B cell (primary cell): ENCODE results near the gene CA9. TPM values are rescaled to one million over a fixed set of nuclear protein-coding genes. Genes with fewer than 3 reads are reported as not detected.

Source experiments
- ATAC-seq: fragments of 200-7000 bp; cut with Tn5 transposase; one replicate; pipeline ENCODE4 v1.10.0; 2021; ENCODE audit warnings: low read depth, mild to moderate bottlenecking, moderate number of reproducible peaks, moderate library complexity
- CTCF ChIA-PET: fragments of 350-600 bp; sonication (Branson Sonifier 250); formaldehyde crosslinking; loops from one replicate; lab custom pipeline; 2021; ENCODE audit warnings: antibody characterized with exemption, inconsistent platforms; lab: Charles Lee
- POLR2A ChIA-PET: fragments of 350-600 bp; sonication (Branson Sonifier 250); formaldehyde crosslinking; loops from one replicate; lab custom pipeline; 2021; ENCODE audit warnings: antibody characterized with exemption; lab: Charles Lee
- DNase-seq: peaks from one replicate; pipeline ENCODE4 v3.0.0; 2013
- H2AFZ ChIP-seq: 2 replicates; pipeline ENCODE4 v1.6.1; 2012; ENCODE audit warnings: mild to moderate bottlenecking, low read depth, low read length; ENCODE audit not compliant: insufficient read depth, poor library complexity, severe bottlenecking
- H3K27ac ChIP-seq, 2 donors: 1 replicate in 1 of 2; 2 replicates in 1 of 2; pipeline ENCODE4 v1.5.1; 2012 to 2013; ENCODE audit warnings: low read length in 2 of 2, mild to moderate bottlenecking in 2 of 2, moderate library complexity in 1 of 2
- H3K27me3 ChIP-seq, 4 experiments: fragments of 200-600 bp in 1 of 4; sonication (generic) in 1 of 4; replicated peaks in 1 of 4; 1 replicate in 2 of 4; 2 replicates in 2 of 4; pipeline versions ENCODE4 v1.6.1 to v1.7.0; 2013 to 2016; ENCODE audit warnings: low read length in 3 of 4, mild to moderate bottlenecking in 2 of 4, mixed read lengths in 1 of 4, moderate library complexity in 1 of 4; ENCODE audit not compliant: insufficient read depth in 4 of 4, control insufficient read depth in 3 of 4; ENCODE audit errors: control extremely low read depth in 1 of 4
- H3K36me3 ChIP-seq, 2 experiments: replicated peaks in 1 of 2; 1 replicate in 1 of 2; 2 replicates in 1 of 2; pipeline versions ENCODE4 v1.6.1 to v1.7.1; 2013; ENCODE audit warnings: low read length in 1 of 2; ENCODE audit not compliant: insufficient read depth in 2 of 2, control insufficient read depth in 1 of 2; ENCODE audit errors: control extremely low read depth in 1 of 2, extremely low read depth in 1 of 2
- H3K4me1 ChIP-seq, 2 donors: fragments of 200-600 bp in 1 of 2; sonication (generic) in 1 of 2; 1 replicate in 1 of 2; 2 replicates in 1 of 2; pipeline versions ENCODE4 v1.5.1 to v1.6.1; 2013 to 2017; ENCODE audit warnings: low read length in 2 of 2; ENCODE audit not compliant: control insufficient read depth in 2 of 2, insufficient read depth in 2 of 2
- H3K4me2 ChIP-seq: replicated peaks from 2 replicates; pipeline ENCODE3; 2012; ENCODE audit warnings: mild to moderate bottlenecking, low read depth, low read length; ENCODE audit not compliant: poor library complexity, severe bottlenecking
- H3K4me3 ChIP-seq, 5 experiments: fragments of 200-600 bp in 1 of 5; sonication (generic) in 1 of 5; 1 replicate in 3 of 5; 2 replicates in 2 of 5; pipeline versions ENCODE4 v1.5.1 to v1.7.0; 2011 to 2016; ENCODE audit warnings: low read length in 4 of 5, mild to moderate bottlenecking in 4 of 5, low read depth in 2 of 5, control low read depth in 1 of 5, moderate library complexity in 1 of 5; ENCODE audit not compliant: insufficient read depth in 1 of 5; ENCODE audit errors: control extremely low read depth in 1 of 5, extremely low read depth in 1 of 5
- H3K79me2 ChIP-seq: fragments of 200-600 bp; sonication (generic); one replicate; pipeline ENCODE4 v1.6.0; 2016; ENCODE audit warnings: low read length; ENCODE audit not compliant: control insufficient read depth, insufficient read depth
- H3K9ac ChIP-seq: fragments of 200-600 bp; sonication (generic); 2 replicates; pipeline ENCODE4 v1.6.1; 2017; ENCODE audit warnings: mild to moderate bottlenecking, low read length, moderate library complexity
- H3K9me3 ChIP-seq, 3 donors: one replicate each; pipeline versions ENCODE4 v1.6.1 to v1.7.1; 2013; ENCODE audit warnings: low read length in 2 of 3; ENCODE audit not compliant: control insufficient read depth in 2 of 3, insufficient read depth in 1 of 3; ENCODE audit errors: control extremely low read depth in 1 of 3
- H4K20me1 ChIP-seq: 2 replicates; pipeline ENCODE4 v1.6.0; 2012; ENCODE audit warnings: mild to moderate bottlenecking, low read length; ENCODE audit not compliant: insufficient read depth, control insufficient read depth, poor library complexity, severe bottlenecking
- H3K27ac Mint-ChIP-seq: one replicate; pipeline ENCODE4 v1.8.0; 2021; ENCODE audit warnings: mixed read lengths
- H3K27me3 Mint-ChIP-seq: one replicate; pipeline ENCODE4 v1.8.0; 2021; ENCODE audit warnings: mixed read lengths
- H3K4me1 Mint-ChIP-seq: one replicate; pipeline ENCODE4 v1.8.0; 2021; ENCODE audit warnings: mixed read lengths
- H3K4me3 Mint-ChIP-seq: one replicate; pipeline ENCODE4 v1.8.0; 2021; ENCODE audit warnings: mixed read lengths
- H3K9me3 Mint-ChIP-seq: one replicate; pipeline ENCODE4 v1.8.0; 2022; ENCODE audit warnings: mixed read lengths; ENCODE audit not compliant: insufficient read depth
- CTCF ChIP-seq: fragments of 200-600 bp; IDR thresholded peaks from one replicate; pipeline ENCODE4 v1.8.0; 2022; ENCODE audit warnings: antibody characterized with exemption, mild to moderate bottlenecking
- EZH2 ChIP-seq: IDR thresholded peaks from 2 replicates; pipeline ENCODE4 v1.6.1; 2012; ENCODE audit warnings: borderline replicate concordance, low read depth, mild to moderate bottlenecking, moderate library complexity, low read length; ENCODE audit not compliant: insufficient read depth, poor library complexity, severe bottlenecking
- WGBS: methylation state at CpG from one replicate; pipeline ENCODE4 v1.1.5; 2013; ENCODE audit warnings: missing lambda C conversion rate; ENCODE audit not compliant: insufficient coverage; 5-methylcytosine and 5-hydroxymethylcytosine counted together
- intact Hi-C: fragments of 100-400 bp; cut with micrococcal nuclease; formaldehyde crosslinking; loops from one replicate; pipeline ENCODE4 v1.10.0; 2022
- polyA plus RNA-seq: library from polyadenylated mRNA; depleted of rRNA; stranded (reverse); fragments of >200 nt; gene quantifications from 2 replicates; pipeline ENCODE4 v1.2.3, GENCODE V29; 2012
- total RNA-seq, 2 donors: library from RNA; stranded (reverse); fragments of 120-200 nt in 1 of 2; gene quantifications; 1 replicate in 1 of 2; 2 replicates in 1 of 2; pipeline versions ENCODE4 v1.2.3 to v1.2.4, GENCODE V29; 2013 to 2022

The CA9 gene
- total and polyA plus RNA-seq, 2 donors (not counting 1 experiment from before 2014, with no cell fraction given) = not detected

DNA sequence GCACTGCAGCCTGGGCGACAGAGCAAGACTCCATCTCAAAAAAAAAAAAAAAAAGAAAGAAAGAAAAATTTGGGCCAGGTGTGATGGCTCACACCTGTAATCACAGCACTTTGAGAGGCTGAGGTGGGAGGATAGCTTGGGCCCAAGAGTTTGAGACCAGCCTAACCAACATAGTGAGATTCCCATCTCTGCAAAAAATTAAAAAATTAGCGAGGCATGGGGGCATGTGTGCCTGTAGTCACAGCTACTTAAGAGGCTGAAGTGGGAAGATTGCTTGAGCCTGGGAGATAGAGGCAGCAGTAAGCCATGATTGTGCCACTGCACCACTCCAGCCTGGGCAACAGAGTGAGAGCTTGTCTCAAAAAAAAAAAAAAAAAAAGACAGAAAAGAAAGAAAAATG lies 20.1 kb upstream of the CA9 start:
- POLR2A ChIA-PET = interaction anchor here (0.6 to 0.7 kb wide), 3 partner anchors 25 to 125 kb away, joined by 3 to 4 read pairs (median 3); no protein-coding TSS in a partner anchor
- H3K4me2 ChIP-seq = no peak overlapping the region
- no peak for DNase-seq
- peaks cover 19% of the 10 kb centered on the region for H3K79me2 ChIP-seq
- Mint-ChIP-seq H3K27me3 (no peaks in the 10 kb centered on the region), H3K4me3 (no peak overlapping the region), H3K4me1 (peaks cover 65% of the 10 kb centered on the region), H3K27ac (peak overlapping the region; percentile 71), H3K9me3 (no peaks in the 10 kb centered on the region)
- H4K20me1 ChIP-seq = no peaks in the 10 kb centered on the region
- CTCF ChIA-PET = interaction anchor here (0.7 to 15.0 kb wide), 3 partner anchors 39 to 153 kb away, joined by 3 to 268 read pairs (median 140); partner anchors contain the start of gene CD72
- H3K36me3 ChIP-seq = peaks cover 0 to 5% of the 10 kb centered on the region in 2 experiments
- ATAC-seq = no peak
- H3K4me1 ChIP-seq = peaks cover 38 to 58% of the 10 kb centered on the region in 2 donors
- no CpG with 5 or more reads among the region's 2 CpGs for WGBS
- peak overlapping the region in 1 of 2 donors; percentile 1 for H3K27ac ChIP-seq
- H3K9me3 ChIP-seq = peaks cover 0 to 3% (median 0%) of the 10 kb centered on the region in 3 donors
- H3K4me3 ChIP-seq = no peak overlapping the region
- H3K9ac ChIP-seq = no peak overlapping the region
- H2AFZ ChIP-seq = no peak overlapping the region
- TF ChIP-seq CTCF = no peak
- TF ChIP-seq EZH2 = no peak
- intact Hi-C loops = no loop called here
- no peaks in the 10 kb centered on the region for H3K27me3 ChIP-seq

GRCh38 chr9:35656348-35656747 lies 17.4 kb upstream of the CA9 start:
- peak overlapping the region in 1 of 2 donors; percentile 99 for H3K27ac ChIP-seq
- peaks cover 34 to 58% of the 10 kb centered on the region in 2 donors for H3K4me1 ChIP-seq
- peaks cover 0 to 3% (median 0%) of the 10 kb centered on the region in 3 donors for H3K9me3 ChIP-seq
- H3K36me3 ChIP-seq = peaks cover 0 to 14% of the 10 kb centered on the region in 2 experiments
- H3K4me3 Mint-ChIP-seq = peak overlapping the region; percentile 94
- H3K4me2 ChIP-seq = peak overlapping the region; percentile 91
- H3K27ac Mint-ChIP-seq = peak overlapping the region; percentile 97
- TF ChIP-seq EZH2 (no peak), CTCF (no peak)
- ChIA-PET CTCF (interaction anchor here (0.7 to 15.0 kb wide), 11 partner anchors 8 to 77 kb away, joined by 3 to 268 read pairs (median 7); partner anchors contain the start of genes ARHGEF39, CD72, CREB3 and SIT1), POLR2A (interaction anchor here (0.7 to 4.6 kb wide), 6 partner anchors 8 to 76 kb away, joined by 3 to 62 read pairs (median 15); partner anchors contain the start of genes CREB3, SIT1, TESK1 and TLN1)
- peak; percentile 51 for DNase-seq
- no peak overlapping the region for H3K9ac ChIP-seq
- no peak overlapping the region for H3K4me3 ChIP-seq
- no peak overlapping the region for H2AFZ ChIP-seq
- H3K79me2 ChIP-seq = peaks cover 26% of the 10 kb centered on the region
- no peaks in the 10 kb centered on the region for H3K9me3 Mint-ChIP-seq
- ATAC-seq = no peak
- H3K27me3 ChIP-seq = no peaks in the 10 kb centered on the region
- peaks cover 65% of the 10 kb centered on the region for H3K4me1 Mint-ChIP-seq
- no peaks in the 10 kb centered on the region for H4K20me1 ChIP-seq
- no peaks in the 10 kb centered on the region for H3K27me3 Mint-ChIP-seq
- 79% methylated on average over 16 of the region's 17 CpGs for WGBS
- intact Hi-C loops = loop anchor here (5.0 kb wide), 3 partner anchors 171 to 539 kb away; partner anchors contain the start of genes ATOSB, FAM221B and TMEM8B
